Esophagus muscularis mucosa (tissue), 3 donors: ENCODE measurements around the gene ADAMTS10.
"Not testable (repeated sequence)": the region's sequence is repeated elsewhere in the genome, so short reads cannot be mapped to it uniquely, and the experiment has no call there.

Experiments
- CTCF ChIP-seq, 3 experiments: fragments of 200-600 bp in 2 of 3; fragments of 450-650 bp in 1 of 3; sonication (generic) in 2 of 3; IDR thresholded peaks; one replicate each; pipeline ENCODE4 v1.5.1; 2017 to 2019; ENCODE audit warnings: antibody characterized with exemption in 3 of 3, mild to moderate bottlenecking in 2 of 3, moderate library complexity in 1 of 3
- POLR2A ChIP-seq: fragments of 450-650 bp; IDR thresholded peaks from one replicate; pipeline ENCODE4 v1.6.1; 2017; ENCODE audit warnings: antibody characterized with exemption, moderate library complexity, mild to moderate bottlenecking, low read depth
- POLR2AphosphoS5 ChIP-seq, 2 donors: sonication (generic); formaldehyde crosslinking; IDR thresholded peaks; one replicate each; pipeline ENCODE4 v1.6.1; 2017; ENCODE audit warnings: antibody characterized with exemption in 2 of 2

- TF ChIP-seq CTCF (IDR thresholded peaks at IDR 0.05); POLR2A; POLR2AphosphoS5 (IDR thresholded peaks at IDR 0.05): not testable (repeated sequence)
Observed at GRCh38 chr19:8617325-8617724, 6.8 kb upstream of the ADAMTS10 start.
